ENCODE measurements around the gene NUCB1.
A peak's percentile ranks its signal among the peaks of the same experiment; 100 is the strongest.

Gene NUCB1

GRCh38 chr19:48961673-48962028, 61.5 kb downstream of the NUCB1 start:
- Histone ChIP-seq H3K27ac (ENCODE audit: low read depth, low read length) (peak overlapping the region; percentile 88), H3K4me3 (ENCODE audit: low read depth in 1 of 2, low read length in 2 of 2) (peak overlapping the region; percentile 26 to 59), H3K36me3 (ENCODE audit: control insufficient read depth in 1 of 2, insufficient read depth in 2 of 2, low read length in 2 of 2) (peaks cover 0 to 10% of the 10 kb centered on the region in 2 donors), H3K4me1 (ENCODE audit: control insufficient read depth in 1 of 2, insufficient read depth in 2 of 2, low read length in 2 of 2) (peaks cover 24 to 46% of the 10 kb centered on the region in 2 donors), H3K9me3 (ENCODE audit: control insufficient read depth in 1 of 2, low read length in 2 of 2) (no peaks in the 10 kb centered on the region), H3K27me3 (ENCODE audit: control insufficient read depth in 1 of 2, insufficient read depth in 2 of 2, low read length in 2 of 2) (no peaks in the 10 kb centered on the region), H3K9ac (ENCODE audit: low read depth in 1 of 2, low read length in 2 of 2) (peak overlapping the region; percentile 79 to 90)

- Histone ChIP-seq H3K4me1 (ENCODE audit: control insufficient read depth in 1 of 2, insufficient read depth in 2 of 2, low read length in 2 of 2) (peaks cover 29 to 52% of the 10 kb centered on the region in 2 donors), H3K9ac (ENCODE audit: low read depth in 1 of 2, low read length in 2 of 2) (peak overlapping the region; percentile 79 to 90), H3K4me3 (ENCODE audit: low read depth in 1 of 2, low read length in 2 of 2) (peak overlapping the region; percentile 50 to 59), H3K36me3 (ENCODE audit: control insufficient read depth in 1 of 2, insufficient read depth in 2 of 2, low read length in 2 of 2) (peaks cover 0 to 15% of the 10 kb centered on the region in 2 donors), H3K27me3 (ENCODE audit: control insufficient read depth in 1 of 2, insufficient read depth in 2 of 2, low read length in 2 of 2) (no peaks in the 10 kb centered on the region), H3K9me3 (ENCODE audit: control insufficient read depth in 1 of 2, low read length in 2 of 2) (no peaks in the 10 kb centered on the region), H3K27ac (ENCODE audit: low read depth, low read length) (peak overlapping the region; percentile 88)
Observed at GRCh38 chr19:48962029-48962848, 62.1 kb downstream of the NUCB1 start.

- Histone ChIP-seq H3K4me3 (ENCODE audit: low read depth in 1 of 2, low read length in 2 of 2) (peak overlapping the region; percentile 50 to 59), H3K9me3 (ENCODE audit: control insufficient read depth in 1 of 2, low read length in 2 of 2) (no peaks in the 10 kb centered on the region), H3K9ac (ENCODE audit: low read depth in 1 of 2, low read length in 2 of 2) (peak overlapping the region; percentile 79 to 90)
Observed at GRCh38 chr19:48962849-48963165, 62.7 kb downstream of the NUCB1 start.

GRCh38 chr19:48963371-48964204, 63.5 kb downstream of the NUCB1 start:
- Histone ChIP-seq H3K27ac (ENCODE audit: low read depth, low read length) (peak overlapping the region; percentile 88), H3K27me3 (ENCODE audit: control insufficient read depth in 1 of 2, insufficient read depth in 2 of 2, low read length in 2 of 2) (no peaks in the 10 kb centered on the region), H3K4me1 (ENCODE audit: control insufficient read depth in 1 of 2, insufficient read depth in 2 of 2, low read length in 2 of 2) (peaks cover 32 to 57% of the 10 kb centered on the region in 2 donors), H3K9me3 (ENCODE audit: control insufficient read depth in 1 of 2, low read length in 2 of 2) (no peaks in the 10 kb centered on the region), H3K9ac (ENCODE audit: low read depth in 1 of 2, low read length in 2 of 2) (peak overlapping the region; percentile 71 to 90), H3K4me3 (ENCODE audit: low read depth in 1 of 2, low read length in 2 of 2) (peak overlapping the region; percentile 67 to 77), H3K36me3 (ENCODE audit: control insufficient read depth in 1 of 2, insufficient read depth in 2 of 2, low read length in 2 of 2) (peaks cover 0 to 19% of the 10 kb centered on the region in 2 donors)

More at GRCh38 chr19:48962849-48963165, 62.7 kb downstream of the NUCB1 start:
- H3K36me3 ChIP-seq (ENCODE audit: control insufficient read depth in 1 of 2, insufficient read depth in 2 of 2, low read length in 2 of 2): peaks cover 0 to 19% of the 10 kb centered on the region in 2 donors
- H3K27me3 ChIP-seq (ENCODE audit: control insufficient read depth in 1 of 2, insufficient read depth in 2 of 2, low read length in 2 of 2): no peaks in the 10 kb centered on the region
- peak overlapping the region; percentile 88 for H3K27ac ChIP-seq (ENCODE audit: low read depth, low read length)
- H3K4me1 ChIP-seq (ENCODE audit: control insufficient read depth in 1 of 2, insufficient read depth in 2 of 2, low read length in 2 of 2): peaks cover 32 to 56% of the 10 kb centered on the region in 2 donors

- no peaks in the 10 kb centered on the region for H3K9me3 ChIP-seq (ENCODE audit: control insufficient read depth in 1 of 2, low read length in 2 of 2)
- peaks cover 32 to 57% of the 10 kb centered on the region in 2 donors for H3K4me1 ChIP-seq (ENCODE audit: control insufficient read depth in 1 of 2, insufficient read depth in 2 of 2, low read length in 2 of 2)
- H3K27ac ChIP-seq (ENCODE audit: low read depth, low read length): peak overlapping the region; percentile 88
- H3K27me3 ChIP-seq (ENCODE audit: control insufficient read depth in 1 of 2, insufficient read depth in 2 of 2, low read length in 2 of 2): no peaks in the 10 kb centered on the region
- peak overlapping the region; percentile 71 to 90 for H3K9ac ChIP-seq (ENCODE audit: low read depth in 1 of 2, low read length in 2 of 2)
- H3K4me3 ChIP-seq (ENCODE audit: low read depth in 1 of 2, low read length in 2 of 2): peak overlapping the region; percentile 67 to 77
- peaks cover under 1 to 23% of the 10 kb centered on the region in 2 donors for H3K36me3 ChIP-seq (ENCODE audit: control insufficient read depth in 1 of 2, insufficient read depth in 2 of 2, low read length in 2 of 2)
Observed at GRCh38 chr19:48964205-48965039, 64.3 kb downstream of the NUCB1 start.

GRCh38 chr19:48965040-48965805, 65.1 kb downstream of the NUCB1 start, which contains the start of gene FTL:
TSS of gene FTL (plus strand) at chr19:48965309. CDS start at chr19:48965508, 199 bp downstream.
- no peaks in the 10 kb centered on the region for H3K27me3 ChIP-seq (ENCODE audit: control insufficient read depth in 1 of 2, insufficient read depth in 2 of 2, low read length in 2 of 2)
- H3K4me3 ChIP-seq (ENCODE audit: low read depth in 1 of 2, low read length in 2 of 2): peak within 1 kb of the TSS; percentile 95 to 99
- H3K36me3 ChIP-seq (ENCODE audit: control insufficient read depth in 1 of 2, insufficient read depth in 2 of 2, low read length in 2 of 2): peaks cover 7 to 31% of the 10 kb centered on the region in 2 donors
- H3K9me3 ChIP-seq (ENCODE audit: control insufficient read depth in 1 of 2, low read length in 2 of 2): no peaks in the 10 kb centered on the region
- H3K4me1 ChIP-seq (ENCODE audit: control insufficient read depth in 1 of 2, insufficient read depth in 2 of 2, low read length in 2 of 2): peaks cover 32 to 54% of the 10 kb centered on the region in 2 donors
- H3K27ac ChIP-seq (ENCODE audit: low read depth, low read length): peak within 1 kb of the TSS; percentile 89
- H3K9ac ChIP-seq (ENCODE audit: low read depth in 1 of 2, low read length in 2 of 2): peak within 1 kb of the TSS; percentile 80 to 90

- H3K9ac ChIP-seq (ENCODE audit: low read depth in 1 of 2, low read length in 2 of 2): peak overlapping the region; percentile 77 to 80
- H3K27ac ChIP-seq (ENCODE audit: low read depth, low read length): peak overlapping the region; percentile 89
- peaks cover 13 to 33% of the 10 kb centered on the region in 2 donors for H3K36me3 ChIP-seq (ENCODE audit: control insufficient read depth in 1 of 2, insufficient read depth in 2 of 2, low read length in 2 of 2)
- peak overlapping the region; percentile 95 to 99 for H3K4me3 ChIP-seq (ENCODE audit: low read depth in 1 of 2, low read length in 2 of 2)
- no peaks in the 10 kb centered on the region for H3K9me3 ChIP-seq (ENCODE audit: control insufficient read depth in 1 of 2, low read length in 2 of 2)
- H3K4me1 ChIP-seq (ENCODE audit: control insufficient read depth in 1 of 2, insufficient read depth in 2 of 2, low read length in 2 of 2): peaks cover 30 to 52% of the 10 kb centered on the region in 2 donors
- no peaks in the 10 kb centered on the region for H3K27me3 ChIP-seq (ENCODE audit: control insufficient read depth in 1 of 2, insufficient read depth in 2 of 2, low read length in 2 of 2)
Observed at GRCh38 chr19:48965806-48966540, 65.9 kb downstream of the NUCB1 start.

GRCh38 chr19:48966541-48967345, 66.6 kb downstream of the NUCB1 start:
- H3K36me3 ChIP-seq (ENCODE audit: control insufficient read depth in 1 of 2, insufficient read depth in 2 of 2, low read length in 2 of 2): peaks cover 13 to 33% of the 10 kb centered on the region in 2 donors
- H3K27ac ChIP-seq (ENCODE audit: low read depth, low read length): peak overlapping the region; percentile 89
- peak overlapping the region; percentile 77 to 80 for H3K9ac ChIP-seq (ENCODE audit: low read depth in 1 of 2, low read length in 2 of 2)
- peaks cover 23 to 45% of the 10 kb centered on the region in 2 donors for H3K4me1 ChIP-seq (ENCODE audit: control insufficient read depth in 1 of 2, insufficient read depth in 2 of 2, low read length in 2 of 2)
- no peaks in the 10 kb centered on the region for H3K27me3 ChIP-seq (ENCODE audit: control insufficient read depth in 1 of 2, insufficient read depth in 2 of 2, low read length in 2 of 2)
- no peaks in the 10 kb centered on the region for H3K9me3 ChIP-seq (ENCODE audit: control insufficient read depth in 1 of 2, low read length in 2 of 2)
- H3K4me3 ChIP-seq (ENCODE audit: low read depth in 1 of 2, low read length in 2 of 2): peak overlapping the region; percentile 95 to 99

All from duodenal mucosa (tissue), 2 donors.